Coronary artery (tissue), 2 donors: ENCODE data around the gene CZIB.

Experiments used
- DNase-seq: peaks from one replicate; pipeline ENCODE4 v3.0.0-alpha.2; 2017; ENCODE audit warnings: low spot score
- H3K27ac ChIP-seq, 2 donors: fragments of 200-600 bp; sonication (generic); one replicate each; pipeline ENCODE4 v1.5.1; 2016 to 2019
- H3K4me3 ChIP-seq: fragments of 200-600 bp; sonication (generic); 2 replicates; pipeline ENCODE4 v1.5.1; 2016; ENCODE audit warnings: mild to moderate bottlenecking, moderate library complexity
- TF ChIP-seq, protein P1 (sequence below): fragments of 200-600 bp; sonication (generic); IDR thresholded peaks from one replicate; pipeline ENCODE4 v1.5.1; 2019; ENCODE audit warnings: antibody characterized with exemption

CZIB gene

GRCh38 chr1:53241828-53242227 is 21.4 kb upstream of the CZIB start:
- TF ChIP-seq, protein P1, sequence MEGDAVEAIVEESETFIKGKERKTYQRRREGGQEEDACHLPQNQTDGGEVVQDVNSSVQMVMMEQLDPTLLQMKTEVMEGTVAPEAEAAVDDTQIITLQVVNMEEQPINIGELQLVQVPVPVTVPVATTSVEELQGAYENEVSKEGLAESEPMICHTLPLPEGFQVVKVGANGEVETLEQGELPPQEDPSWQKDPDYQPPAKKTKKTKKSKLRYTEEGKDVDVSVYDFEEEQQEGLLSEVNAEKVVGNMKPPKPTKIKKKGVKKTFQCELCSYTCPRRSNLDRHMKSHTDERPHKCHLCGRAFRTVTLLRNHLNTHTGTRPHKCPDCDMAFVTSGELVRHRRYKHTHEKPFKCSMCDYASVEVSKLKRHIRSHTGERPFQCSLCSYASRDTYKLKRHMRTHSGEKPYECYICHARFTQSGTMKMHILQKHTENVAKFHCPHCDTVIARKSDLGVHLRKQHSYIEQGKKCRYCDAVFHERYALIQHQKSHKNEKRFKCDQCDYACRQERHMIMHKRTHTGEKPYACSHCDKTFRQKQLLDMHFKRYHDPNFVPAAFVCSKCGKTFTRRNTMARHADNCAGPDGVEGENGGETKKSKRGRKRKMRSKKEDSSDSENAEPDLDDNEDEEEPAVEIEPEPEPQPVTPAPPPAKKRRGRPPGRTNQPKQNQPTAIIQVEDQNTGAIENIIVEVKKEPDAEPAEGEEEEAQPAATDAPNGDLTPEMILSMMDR, result no peak
- DNase-seq, result no peak
- Histone ChIP-seq H3K4me3 (no peak overlapping the region), H3K27ac (no peak overlapping the region)

DNA sequence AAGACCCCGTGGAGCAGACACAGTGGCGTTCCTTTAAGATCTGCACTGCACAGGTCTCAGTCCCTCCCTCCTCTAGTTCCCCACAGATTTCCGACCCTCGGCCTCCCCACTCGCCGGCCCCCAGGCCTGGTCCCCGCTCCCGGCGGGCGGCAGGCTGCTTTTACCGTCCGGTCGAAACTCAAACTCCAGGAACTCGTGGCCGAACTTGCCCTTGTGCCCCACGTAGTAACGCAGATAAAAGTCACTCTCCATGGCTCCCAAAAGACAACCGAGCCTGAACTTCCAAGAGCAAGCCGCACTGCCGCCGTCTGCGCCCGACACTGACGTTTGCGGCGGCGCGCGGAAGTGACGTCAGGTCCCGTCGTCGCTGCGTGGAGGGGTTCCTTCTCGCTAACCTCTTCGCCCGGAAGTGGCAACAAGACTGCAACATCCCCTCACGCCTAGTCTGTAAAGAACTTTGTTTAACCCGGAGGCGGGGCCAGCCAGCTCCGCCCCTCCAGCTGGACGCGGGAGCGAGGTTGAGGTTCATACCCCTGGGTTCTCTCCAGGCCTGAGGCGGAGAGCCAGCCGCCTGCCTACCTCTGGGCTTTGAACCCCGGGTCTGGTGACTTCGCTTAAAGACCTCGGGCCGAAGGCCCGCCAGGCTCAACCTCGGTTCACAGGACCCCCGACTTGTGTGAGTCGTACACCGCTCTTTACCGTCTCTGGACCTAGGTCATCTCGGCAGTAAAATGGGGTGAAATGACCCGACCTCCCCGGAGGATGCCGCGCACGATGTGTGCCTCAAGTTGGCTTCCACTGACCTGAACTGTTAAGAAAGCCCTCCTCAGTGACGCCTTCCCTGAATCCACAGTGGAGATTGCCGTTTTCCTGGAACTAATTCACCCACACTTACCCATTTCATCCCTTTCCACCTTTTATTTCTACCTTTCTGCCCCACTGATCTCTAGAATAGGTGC is 18.0 kb upstream of the CZIB start, which contains the start of gene MAGOH:
TSS of gene MAGOH (minus strand) at position 322 of the 959 bp plus-strand sequence. CDS start at position 252, 70 bp downstream.
- peak within 1 kb of the TSS; percentile 98 for H3K4me3 ChIP-seq
- TF ChIP-seq, protein P1, result no peak
- DNase-seq, result peak; percentile 96
- H3K27ac ChIP-seq, result peak within 1 kb of the TSS; percentile 61 to 85

GRCh38 chr1:53237638-53238037 is 17.2 kb upstream of the CZIB start:
- TF ChIP-seq, protein P1, result no peak
- H3K27ac ChIP-seq, result peak overlapping the region in 1 of 2 donors; percentile 61
- DNase-seq, result no peak
- H3K4me3 ChIP-seq, result peak overlapping the region; percentile 98

- TF ChIP-seq, protein P1, result no peak
- H3K4me3 ChIP-seq, result peak overlapping the region; percentile 91
- no peak for DNase-seq
- H3K27ac ChIP-seq, result peak overlapping the region; percentile 98 to 99
Observed at GRCh38 chr1:53220962-53221286, 490 bp upstream of the CZIB start.

GRCh38 chr1:53219711-53220110 is 723 bp downstream of the CZIB start:
- peak overlapping the region; percentile 98 to 99 for H3K27ac ChIP-seq
- DNase-seq, result no peak
- TF ChIP-seq, protein P1, result no peak
- peak overlapping the region; percentile 91 for H3K4me3 ChIP-seq

GRCh38 chr1:53218201-53218600 is 2.2 kb downstream of the CZIB start:
- DNase-seq, result no peak
- H3K27ac ChIP-seq, result no peak overlapping the region
- H3K4me3 ChIP-seq, result no peak overlapping the region
- TF ChIP-seq, protein P1, result no peak
